Measurements from ENCODE around the gene MFAP3L.

MFAP3L gene

GRCh38 chr4:170022211-170022610, 4.0 kb downstream of the MFAP3L start:
- no peak for DNase-seq (ENCODE audit: low read depth in 3 of 3)

DNA sequence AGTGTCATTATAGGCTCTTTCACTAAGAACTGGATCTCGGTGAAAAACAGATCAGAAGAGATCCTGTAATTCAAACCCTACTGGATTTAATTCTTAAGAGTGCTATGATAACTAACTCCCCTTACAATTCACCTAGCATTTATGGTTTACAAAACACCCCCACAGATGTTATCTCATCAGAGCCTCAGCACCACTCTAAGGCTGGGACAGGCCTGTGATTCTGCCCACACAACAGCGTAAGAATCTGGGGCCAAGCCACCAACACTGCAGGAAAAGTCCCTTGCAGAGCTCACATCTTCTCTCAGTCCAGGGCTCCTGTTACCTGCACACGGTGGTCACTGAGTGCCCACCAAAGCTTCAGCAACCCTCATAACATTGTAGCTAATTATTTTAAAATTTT, 8.9 kb downstream of the MFAP3L start:
- DNase-seq (ENCODE audit: low read depth in 3 of 3): no peak

- DNase-seq (ENCODE audit: low read depth in 3 of 3): no peak
Observed at GRCh38 chr4:170015285-170015684, 10.9 kb downstream of the MFAP3L start.

GRCh38 chr4:170014359-170015011, 11.7 kb downstream of the MFAP3L start:
- DNase-seq (ENCODE audit: low read depth in 3 of 3): no peak

DNA sequence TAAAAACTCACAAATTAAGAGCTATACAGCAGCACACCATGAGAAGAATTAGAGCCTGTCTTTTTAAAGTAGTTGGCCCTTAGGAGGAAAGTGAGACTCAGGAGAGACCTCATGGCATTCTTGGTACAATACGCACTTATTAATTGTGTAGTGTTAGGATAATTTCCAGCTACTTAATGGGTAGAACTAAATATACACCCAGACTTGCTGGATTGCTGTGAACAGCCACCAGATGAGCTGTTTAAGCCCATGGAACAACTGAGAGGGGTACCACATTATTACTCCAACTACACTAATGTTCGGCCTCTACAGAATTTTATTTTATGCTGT, 13.6 kb downstream of the MFAP3L start:
- no peak for DNase-seq (ENCODE audit: low read depth in 3 of 3)

DNA sequence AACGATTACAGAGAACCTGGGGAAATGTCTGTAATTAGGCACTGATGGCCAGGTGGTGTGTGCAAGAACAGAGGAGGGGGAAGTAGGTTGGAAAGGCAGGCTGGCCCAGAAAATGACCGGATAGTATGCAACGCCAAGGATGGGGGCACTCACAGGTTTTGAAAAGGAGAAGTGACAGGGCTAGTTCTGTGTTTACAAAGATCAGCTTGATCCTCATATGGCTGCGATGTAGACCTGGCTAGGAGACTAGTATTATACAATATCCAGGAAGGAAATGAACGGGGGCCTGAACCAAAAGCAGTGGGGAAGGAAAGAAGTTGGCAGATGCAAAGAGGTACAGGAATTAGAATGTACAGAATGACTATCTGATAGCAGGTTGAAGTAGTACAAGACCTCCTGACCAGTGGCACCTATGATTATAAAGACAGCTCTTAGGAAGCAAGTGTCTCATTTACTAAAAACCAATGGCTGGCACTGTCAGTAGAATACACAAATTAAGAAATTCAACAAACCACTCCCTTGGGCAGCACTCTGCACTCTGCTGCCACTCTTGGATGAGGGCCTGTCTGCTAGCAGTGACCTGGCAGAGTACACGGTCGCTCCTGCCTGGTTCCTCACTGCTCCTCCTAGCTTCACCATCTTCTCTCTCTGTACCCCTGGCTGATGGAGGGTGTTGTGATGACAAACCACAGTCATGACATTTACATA, 14.1 kb downstream of the MFAP3L start:
- no peak for DNase-seq (ENCODE audit: low read depth in 3 of 3)

GRCh38 chr4:170009291-170009690, 16.9 kb downstream of the MFAP3L start:
- no peak for DNase-seq (ENCODE audit: low read depth in 3 of 3)

GRCh38 chr4:170008801-170009200, 17.4 kb downstream of the MFAP3L start:
- DNase-seq (ENCODE audit: low read depth in 3 of 3): no peak

DNA sequence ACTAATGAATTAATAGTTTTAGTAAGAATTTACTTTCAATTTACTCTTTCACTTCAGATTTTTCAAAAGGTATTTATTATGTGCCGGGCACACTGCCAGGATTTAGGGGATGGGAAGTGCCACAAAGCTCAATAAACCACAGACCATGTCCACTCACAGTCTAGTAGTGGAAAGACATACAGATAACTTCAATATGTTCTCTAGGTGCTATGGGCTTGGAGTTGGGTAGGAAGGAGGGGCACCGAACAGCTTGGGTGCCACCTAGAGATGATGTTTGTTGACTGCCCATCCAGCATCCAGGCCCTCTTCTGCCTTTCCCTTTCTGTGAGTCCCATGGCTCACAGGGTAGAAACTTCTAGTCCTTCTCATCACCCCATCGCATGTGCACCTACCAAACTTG, 17.8 kb downstream of the MFAP3L start:
- no peak for DNase-seq (ENCODE audit: low read depth in 3 of 3)

DNA sequence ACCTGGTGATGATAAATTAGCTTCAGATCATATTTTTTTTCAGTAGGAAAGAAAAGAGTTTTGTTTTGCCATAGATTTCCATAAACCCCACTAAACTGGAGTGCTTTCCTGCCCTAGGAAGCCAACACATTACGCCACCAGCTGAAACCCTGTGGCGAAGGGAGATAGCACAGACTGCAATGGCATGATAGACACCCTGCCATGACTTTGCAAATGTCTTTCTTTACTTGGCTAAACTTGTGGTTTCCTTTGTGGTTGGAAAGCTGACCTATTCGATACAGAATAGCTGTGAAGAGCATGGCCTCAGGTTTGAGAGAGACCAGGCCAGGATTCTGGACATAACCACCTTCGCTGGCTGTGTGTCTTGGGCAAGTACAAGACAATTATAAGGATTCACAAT, 19.1 kb downstream of the MFAP3L start:
- no peak for DNase-seq (ENCODE audit: low read depth in 3 of 3)

GRCh38 chr4:170005472-170005871, 20.7 kb downstream of the MFAP3L start:
- no peak for DNase-seq (ENCODE audit: low read depth in 3 of 3)

- no peak for DNase-seq (ENCODE audit: low read depth in 3 of 3)
Observed at GRCh38 chr4:170004651-170005295, 21.4 kb downstream of the MFAP3L start.

DNA sequence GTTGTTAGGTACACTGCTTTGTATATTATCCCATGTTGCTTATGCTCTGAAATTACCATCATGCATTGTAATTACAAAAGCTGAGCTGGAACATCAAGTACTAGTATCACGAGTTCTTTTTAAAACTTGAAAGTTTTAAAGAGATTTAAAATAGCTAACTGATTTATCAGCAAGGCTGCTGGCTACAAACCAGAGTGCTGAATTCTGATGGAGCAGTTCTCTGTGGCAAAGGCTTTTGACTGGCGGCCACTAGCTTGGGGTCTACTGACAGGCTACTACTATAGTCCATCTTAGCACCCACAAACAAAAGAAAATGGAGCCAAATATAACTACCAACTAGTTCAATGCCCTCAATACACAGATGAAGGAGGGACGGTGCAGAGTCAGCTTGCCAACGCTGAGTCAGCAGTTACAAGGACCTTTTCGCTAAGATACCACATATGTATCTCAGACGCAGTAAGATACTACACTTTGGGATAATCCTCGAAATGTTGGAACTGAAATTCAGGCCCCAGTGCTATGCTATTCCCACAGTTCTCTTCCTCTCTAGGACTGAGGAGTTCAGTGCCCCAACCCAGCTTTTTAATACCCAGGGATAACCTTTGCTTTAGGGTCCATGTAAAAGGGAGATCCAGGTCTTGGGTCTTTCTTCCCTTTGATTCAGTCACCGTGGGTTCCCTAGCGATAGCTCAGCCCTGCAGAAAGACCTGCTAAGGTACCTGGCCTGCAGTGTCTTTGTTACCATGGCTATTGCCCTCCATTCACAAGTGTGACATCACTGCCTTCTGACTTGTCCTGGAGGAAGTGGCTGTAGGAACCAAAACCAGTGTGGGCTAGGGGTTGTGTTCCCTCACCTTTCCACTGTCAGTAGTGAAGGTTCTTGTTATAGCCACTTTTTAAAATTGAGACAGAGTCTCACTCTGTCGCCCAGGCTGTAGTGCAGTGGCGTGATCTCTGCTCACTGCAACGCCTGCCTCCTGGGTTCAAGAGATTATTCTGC, 22.8 kb downstream of the MFAP3L start:
- DNase-seq (ENCODE audit: low read depth in 3 of 3): no peak

DNA sequence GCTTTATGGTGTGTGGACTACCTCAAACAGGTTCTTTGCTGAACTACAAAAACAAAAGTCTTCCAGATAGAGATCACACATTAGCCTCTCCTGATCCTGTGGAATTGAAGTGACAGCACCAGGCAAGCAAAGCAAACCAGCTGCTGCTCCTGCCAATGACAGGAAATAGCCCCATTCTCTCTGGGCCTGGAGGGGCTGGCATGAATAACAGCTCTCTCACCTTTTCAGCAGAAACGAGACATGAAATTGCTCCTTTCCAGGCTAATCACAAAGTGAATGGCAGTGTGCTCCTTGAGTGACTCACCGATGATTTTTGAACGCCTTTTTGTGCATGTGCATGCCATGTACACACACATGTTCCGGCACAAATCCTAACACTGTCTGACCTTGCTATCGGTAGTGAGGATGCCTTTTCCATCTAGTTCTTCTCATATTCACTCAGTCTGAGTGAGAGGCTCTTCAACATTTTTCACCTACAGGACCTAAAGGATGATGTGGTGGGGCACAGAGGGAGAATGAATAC, 24.4 kb downstream of the MFAP3L start:
- DNase-seq (ENCODE audit: low read depth in 3 of 3): no peak

DNA sequence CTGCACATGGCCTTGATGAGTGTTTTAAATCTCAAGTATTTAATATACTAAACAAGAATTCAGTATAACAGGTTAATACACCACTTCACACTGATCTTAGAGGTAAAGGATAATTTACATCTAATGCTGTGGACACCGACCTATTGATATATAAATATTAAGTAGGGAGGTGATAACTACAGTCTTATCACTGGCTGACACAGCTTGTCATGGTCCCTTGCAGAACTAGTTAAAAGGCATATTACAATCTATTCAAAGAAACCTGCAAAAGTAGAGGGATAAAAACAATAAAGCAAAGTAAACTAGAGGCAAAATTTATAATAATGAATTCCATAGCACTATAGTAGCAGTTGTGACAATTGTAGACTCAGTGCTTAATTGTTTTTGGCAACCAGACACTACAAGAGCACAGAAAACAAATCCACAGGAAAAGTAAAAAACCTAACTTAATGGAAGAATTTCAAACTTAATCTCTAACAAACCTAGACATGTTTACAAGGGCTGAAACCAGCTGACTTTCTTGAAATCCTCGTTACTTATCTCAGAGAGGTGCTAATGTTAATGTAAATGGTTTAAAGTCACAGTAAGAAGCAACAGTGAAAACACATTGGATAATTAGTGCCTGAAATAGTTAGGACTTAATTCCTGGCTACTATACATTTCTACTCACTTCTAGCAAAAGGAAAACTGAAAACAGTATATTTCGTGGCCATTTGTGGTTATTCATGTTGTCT, 25.0 kb downstream of the MFAP3L start:
- no peak for DNase-seq (ENCODE audit: low read depth in 3 of 3)

GRCh38 chr4:169999923-170000322, 26.3 kb downstream of the MFAP3L start:
- no peak for DNase-seq (ENCODE audit: low read depth in 3 of 3)

DNA sequence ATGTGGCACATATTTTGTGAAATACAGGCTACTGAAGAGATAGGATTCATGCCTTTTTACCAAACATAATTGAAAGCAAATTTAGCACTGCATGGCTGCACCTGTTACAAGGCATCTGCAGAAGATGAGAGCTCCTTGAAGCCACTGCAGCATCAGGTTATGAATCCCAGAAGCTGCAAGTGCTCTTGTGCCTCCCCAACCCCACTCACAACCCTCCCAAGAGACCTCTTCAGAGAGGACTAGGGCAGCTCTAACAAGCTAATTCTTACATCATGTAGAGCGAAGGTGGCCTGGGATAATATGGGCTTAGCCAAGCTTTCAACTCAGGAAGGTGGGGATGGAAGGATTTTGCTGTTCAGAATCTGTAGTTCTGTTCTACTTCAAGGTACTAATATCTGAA, 27.2 kb downstream of the MFAP3L start:
- no peak for DNase-seq (ENCODE audit: low read depth in 3 of 3)

- DNase-seq (ENCODE audit: low read depth in 3 of 3): no peak
Observed at GRCh38 chr4:169996379-169997240, 29.6 kb downstream of the MFAP3L start.

- no peak for DNase-seq (ENCODE audit: low read depth in 3 of 3)
Observed at GRCh38 chr4:169993531-169993930, 32.7 kb downstream of the MFAP3L start.

DNA sequence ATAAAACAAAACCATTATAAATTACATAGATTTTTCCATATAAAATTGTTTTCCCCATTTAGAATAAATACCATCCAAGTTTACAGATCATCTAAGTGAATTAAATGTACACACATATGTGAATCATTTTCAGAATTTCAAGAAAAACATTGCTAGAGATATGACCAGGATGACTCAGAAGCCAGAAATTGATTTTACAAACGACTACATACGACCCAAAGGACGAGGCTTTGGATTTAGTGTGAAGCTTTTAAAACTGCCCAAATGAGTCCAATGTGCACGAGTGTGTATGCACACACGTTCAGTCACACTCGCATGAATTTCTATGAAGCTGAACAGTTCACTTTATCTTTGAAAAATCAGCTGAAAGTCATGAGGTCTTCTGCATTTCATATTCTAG, 37.9 kb downstream of the MFAP3L start:
- no peak for DNase-seq (ENCODE audit: low read depth in 3 of 3)
